ENCODE data around the gene MYCL. TPM values are rescaled to one million over a fixed set of nuclear protein-coding genes. Genes with fewer than 3 reads are reported as not detected.

MYCL gene
- total and polyA plus RNA-seq, 10 of the 15 experiments (the other 5 are each of a cell fraction or from before 2014, with no cell fraction given) = 0.11 to 1.4 (median 0.40) TPM; not detected in 1

DNA sequence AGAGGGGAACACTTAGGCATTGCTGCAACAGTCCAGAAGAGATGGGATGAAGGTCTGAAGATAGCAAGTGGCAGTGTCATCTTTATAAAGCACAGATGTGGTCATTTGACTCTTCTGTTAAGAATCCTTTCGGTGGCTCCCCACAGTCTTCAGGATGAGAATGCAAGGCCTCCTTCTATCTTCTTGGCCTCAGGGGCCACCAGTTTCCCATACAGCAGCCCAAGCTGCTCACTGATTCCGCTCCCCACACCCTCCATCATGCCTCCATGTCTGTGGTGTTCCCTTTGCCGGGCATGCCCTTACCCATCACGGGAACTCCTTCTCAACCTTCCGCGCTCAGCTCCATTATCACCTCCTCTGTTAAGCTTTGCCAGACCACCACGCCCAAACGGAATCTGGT, 37.1 kb upstream of the MYCL start (continued):
- TF ChIP-seq, protein P1, sequence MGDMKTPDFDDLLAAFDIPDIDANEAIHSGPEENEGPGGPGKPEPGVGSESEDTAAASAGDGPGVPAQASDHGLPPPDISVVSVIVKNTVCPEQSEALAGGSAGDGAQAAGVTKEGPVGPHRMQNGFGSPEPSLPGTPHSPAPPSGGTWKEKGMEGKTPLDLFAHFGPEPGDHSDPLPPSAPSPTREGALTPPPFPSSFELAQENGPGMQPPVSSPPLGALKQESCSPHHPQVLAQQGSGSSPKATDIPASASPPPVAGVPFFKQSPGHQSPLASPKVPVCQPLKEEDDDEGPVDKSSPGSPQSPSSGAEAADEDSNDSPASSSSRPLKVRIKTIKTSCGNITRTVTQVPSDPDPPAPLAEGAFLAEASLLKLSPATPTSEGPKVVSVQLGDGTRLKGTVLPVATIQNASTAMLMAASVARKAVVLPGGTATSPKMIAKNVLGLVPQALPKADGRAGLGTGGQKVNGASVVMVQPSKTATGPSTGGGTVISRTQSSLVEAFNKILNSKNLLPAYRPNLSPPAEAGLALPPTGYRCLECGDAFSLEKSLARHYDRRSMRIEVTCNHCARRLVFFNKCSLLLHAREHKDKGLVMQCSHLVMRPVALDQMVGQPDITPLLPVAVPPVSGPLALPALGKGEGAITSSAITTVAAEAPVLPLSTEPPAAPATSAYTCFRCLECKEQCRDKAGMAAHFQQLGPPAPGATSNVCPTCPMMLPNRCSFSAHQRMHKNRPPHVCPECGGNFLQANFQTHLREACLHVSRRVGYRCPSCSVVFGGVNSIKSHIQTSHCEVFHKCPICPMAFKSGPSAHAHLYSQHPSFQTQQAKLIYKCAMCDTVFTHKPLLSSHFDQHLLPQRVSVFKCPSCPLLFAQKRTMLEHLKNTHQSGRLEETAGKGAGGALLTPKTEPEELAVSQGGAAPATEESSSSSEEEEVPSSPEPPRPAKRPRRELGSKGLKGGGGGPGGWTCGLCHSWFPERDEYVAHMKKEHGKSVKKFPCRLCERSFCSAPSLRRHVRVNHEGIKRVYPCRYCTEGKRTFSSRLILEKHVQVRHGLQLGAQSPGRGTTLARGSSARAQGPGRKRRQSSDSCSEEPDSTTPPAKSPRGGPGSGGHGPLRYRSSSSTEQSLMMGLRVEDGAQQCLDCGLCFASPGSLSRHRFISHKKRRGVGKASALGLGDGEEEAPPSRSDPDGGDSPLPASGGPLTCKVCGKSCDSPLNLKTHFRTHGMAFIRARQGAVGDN (IDR thresholded peaks at IDR 0.05) = no peak

DNA sequence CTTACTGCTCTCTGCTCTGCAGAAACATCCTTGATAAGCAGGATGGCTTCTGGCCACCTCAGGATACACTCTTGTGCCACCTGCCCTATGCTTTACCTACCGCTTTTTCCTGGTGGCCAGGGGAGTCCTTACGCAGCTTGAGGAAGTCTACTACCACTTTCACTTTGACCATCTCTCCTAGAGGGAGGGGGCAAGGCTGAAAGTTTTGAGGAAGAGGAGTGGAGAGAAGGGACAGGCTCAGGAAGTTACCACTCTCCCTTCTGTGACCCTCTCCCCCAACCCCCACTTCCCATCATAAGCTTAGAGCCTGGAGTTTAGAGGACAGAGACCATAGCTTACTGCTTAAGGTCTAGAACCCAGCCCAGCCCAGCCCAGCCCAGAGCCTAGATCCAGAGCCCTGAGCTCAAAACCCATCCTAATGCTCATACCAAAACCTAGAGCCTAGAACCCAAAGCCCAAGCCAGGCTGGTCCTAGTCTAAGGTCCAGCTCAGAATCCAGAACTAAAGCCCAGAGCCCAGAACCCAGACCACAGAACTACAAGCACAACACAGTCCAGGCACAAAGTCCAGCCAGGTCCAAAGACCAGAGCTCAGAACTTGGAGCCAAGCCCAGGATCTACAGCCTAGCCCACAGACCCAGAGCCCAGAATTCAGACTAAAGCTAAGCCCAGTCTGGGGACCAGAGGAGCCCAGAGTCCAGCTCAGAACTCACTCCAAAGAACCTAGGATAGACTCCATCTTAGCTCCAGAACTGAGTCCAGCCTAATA, 35.2 kb upstream of the MYCL start:
- ChIA-PET RAD21 (ENCODE audit: unreplicated experiment) (interaction anchor here (0.6 to 1.7 kb wide), 3 partner anchors 17 to 95 kb away, joined by 3 read pairs; no protein-coding TSS in a partner anchor), SMC1A (ENCODE audit: uncharacterized antibody, unreplicated experiment) (interaction anchor here (0.6 to 1.3 kb wide), 5 partner anchors 10 to 55 kb away, joined by 3 to 4 read pairs (median 3); no protein-coding TSS in a partner anchor), CTCF (interaction anchor here (0.6 to 2.5 kb wide), 7 partner anchors 17 to 95 kb away, joined by 3 to 11 read pairs (median 4); no protein-coding TSS in a partner anchor), POLR2A (no interaction called here)
- no peaks in the 10 kb centered on the region for H3K79me2 ChIP-seq (ENCODE audit: control insufficient read depth, insufficient read depth, low read length)
- H4K20me1 ChIP-seq (ENCODE audit: control insufficient read depth, insufficient read depth) = no peaks in the 10 kb centered on the region
- no peak overlapping the region for H3K27ac ChIP-seq (ENCODE audit: control insufficient read depth, insufficient read depth)
- no peak overlapping the region; the same call in 1 of the 2 replicates for H2AFZ ChIP-seq (ENCODE audit: control insufficient read depth, low read depth, low read length)
- TF ChIP-seq POLR2A (IDR thresholded peaks at IDR 0.05; ENCODE audit: low read depth, low read length) (no peak), JUNB (IDR thresholded peaks at IDR 0.05) (no peak), EZH2 (IDR thresholded peaks at IDR 0.05; ENCODE audit: borderline replicate concordance, control insufficient read depth, low read depth, low read length) (no peak), SIN3A (IDR thresholded peaks at IDR 0.05; ENCODE audit: low read depth, low read length) (no peak)
- TF ChIP-seq, protein P2, sequence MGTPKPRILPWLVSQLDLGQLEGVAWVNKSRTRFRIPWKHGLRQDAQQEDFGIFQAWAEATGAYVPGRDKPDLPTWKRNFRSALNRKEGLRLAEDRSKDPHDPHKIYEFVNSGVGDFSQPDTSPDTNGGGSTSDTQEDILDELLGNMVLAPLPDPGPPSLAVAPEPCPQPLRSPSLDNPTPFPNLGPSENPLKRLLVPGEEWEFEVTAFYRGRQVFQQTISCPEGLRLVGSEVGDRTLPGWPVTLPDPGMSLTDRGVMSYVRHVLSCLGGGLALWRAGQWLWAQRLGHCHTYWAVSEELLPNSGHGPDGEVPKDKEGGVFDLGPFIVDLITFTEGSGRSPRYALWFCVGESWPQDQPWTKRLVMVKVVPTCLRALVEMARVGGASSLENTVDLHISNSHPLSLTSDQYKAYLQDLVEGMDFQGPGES (IDR thresholded peaks at IDR 0.05) = no peak
- TF ChIP-seq, protein P3, sequence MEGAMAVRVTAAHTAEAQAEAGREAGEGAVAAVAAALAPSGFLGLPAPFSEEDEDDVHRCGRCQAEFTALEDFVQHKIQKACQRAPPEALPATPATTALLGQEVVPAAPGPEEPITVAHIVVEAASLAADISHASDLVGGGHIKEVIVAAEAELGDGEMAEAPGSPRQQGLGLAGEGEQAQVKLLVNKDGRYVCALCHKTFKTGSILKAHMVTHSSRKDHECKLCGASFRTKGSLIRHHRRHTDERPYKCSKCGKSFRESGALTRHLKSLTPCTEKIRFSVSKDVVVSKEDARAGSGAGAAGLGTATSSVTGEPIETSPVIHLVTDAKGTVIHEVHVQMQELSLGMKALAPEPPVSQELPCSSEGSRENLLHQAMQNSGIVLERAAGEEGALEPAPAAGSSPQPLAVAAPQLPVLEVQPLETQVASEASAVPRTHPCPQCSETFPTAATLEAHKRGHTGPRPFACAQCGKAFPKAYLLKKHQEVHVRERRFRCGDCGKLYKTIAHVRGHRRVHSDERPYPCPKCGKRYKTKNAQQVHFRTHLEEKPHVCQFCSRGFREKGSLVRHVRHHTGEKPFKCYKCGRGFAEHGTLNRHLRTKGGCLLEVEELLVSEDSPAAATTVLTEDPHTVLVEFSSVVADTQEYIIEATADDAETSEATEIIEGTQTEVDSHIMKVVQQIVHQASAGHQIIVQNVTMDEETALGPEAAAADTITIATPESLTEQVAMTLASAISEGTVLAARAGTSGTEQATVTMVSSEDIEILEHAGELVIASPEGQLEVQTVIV (IDR thresholded peaks at IDR 0.05; ENCODE audit: borderline replicate concordance, partially characterized antibody) = no peak
- TF ChIP-seq, protein P4, sequence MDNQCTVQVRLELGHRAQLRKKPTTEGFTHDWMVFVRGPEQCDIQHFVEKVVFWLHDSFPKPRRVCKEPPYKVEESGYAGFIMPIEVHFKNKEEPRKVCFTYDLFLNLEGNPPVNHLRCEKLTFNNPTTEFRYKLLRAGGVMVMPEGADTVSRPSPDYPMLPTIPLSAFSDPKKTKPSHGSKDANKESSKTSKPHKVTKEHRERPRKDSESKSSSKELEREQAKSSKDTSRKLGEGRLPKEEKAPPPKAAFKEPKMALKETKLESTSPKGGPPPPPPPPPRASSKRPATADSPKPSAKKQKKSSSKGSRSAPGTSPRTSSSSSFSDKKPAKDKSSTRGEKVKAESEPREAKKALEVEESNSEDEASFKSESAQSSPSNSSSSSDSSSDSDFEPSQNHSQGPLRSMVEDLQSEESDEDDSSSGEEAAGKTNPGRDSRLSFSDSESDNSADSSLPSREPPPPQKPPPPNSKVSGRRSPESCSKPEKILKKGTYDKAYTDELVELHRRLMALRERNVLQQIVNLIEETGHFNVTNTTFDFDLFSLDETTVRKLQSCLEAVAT (IDR thresholded peaks at IDR 0.05) = no peak
- TF ChIP-seq, protein P5, sequence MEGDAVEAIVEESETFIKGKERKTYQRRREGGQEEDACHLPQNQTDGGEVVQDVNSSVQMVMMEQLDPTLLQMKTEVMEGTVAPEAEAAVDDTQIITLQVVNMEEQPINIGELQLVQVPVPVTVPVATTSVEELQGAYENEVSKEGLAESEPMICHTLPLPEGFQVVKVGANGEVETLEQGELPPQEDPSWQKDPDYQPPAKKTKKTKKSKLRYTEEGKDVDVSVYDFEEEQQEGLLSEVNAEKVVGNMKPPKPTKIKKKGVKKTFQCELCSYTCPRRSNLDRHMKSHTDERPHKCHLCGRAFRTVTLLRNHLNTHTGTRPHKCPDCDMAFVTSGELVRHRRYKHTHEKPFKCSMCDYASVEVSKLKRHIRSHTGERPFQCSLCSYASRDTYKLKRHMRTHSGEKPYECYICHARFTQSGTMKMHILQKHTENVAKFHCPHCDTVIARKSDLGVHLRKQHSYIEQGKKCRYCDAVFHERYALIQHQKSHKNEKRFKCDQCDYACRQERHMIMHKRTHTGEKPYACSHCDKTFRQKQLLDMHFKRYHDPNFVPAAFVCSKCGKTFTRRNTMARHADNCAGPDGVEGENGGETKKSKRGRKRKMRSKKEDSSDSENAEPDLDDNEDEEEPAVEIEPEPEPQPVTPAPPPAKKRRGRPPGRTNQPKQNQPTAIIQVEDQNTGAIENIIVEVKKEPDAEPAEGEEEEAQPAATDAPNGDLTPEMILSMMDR (IDR thresholded peaks at IDR 0.05 in 2 of 3, conservative IDR thresholded peaks at IDR 0.05 in 1 of 3; ENCODE audit: control insufficient read depth in 2 of 3, extremely low read depth in 1 of 3, insufficient read depth in 1 of 3, low read depth in 3 of 3, low read length in 3 of 3) = no peak
- BruUV-seq (replicated peaks) = no TSS peak
- 71% methylated on average over 2 of the region's 2 CpGs for WGBS (ENCODE audit: insufficient coverage, insufficient replicate concordance, low lambda C conversion rate, missing lambda C conversion rate)
- H3K36me3 ChIP-seq (ENCODE audit: control insufficient read depth in 2 of 2, insufficient read depth in 2 of 2, low read length in 1 of 2) = no peaks in the 10 kb centered on the region
- ATAC-seq (no peak), FAIRE-seq (no peak), DNase-seq (ENCODE audit: low read depth, low spot score) (no peak)
- H3K4me1 ChIP-seq (ENCODE audit: control insufficient read depth, insufficient read depth, low read length) = no peaks in the 10 kb centered on the region
- in situ Hi-C loops (cut with MboI) = no loop called here
- no peaks in the 10 kb centered on the region for H3K9me3 ChIP-seq (replicated peaks; ENCODE audit: control insufficient read depth, insufficient read depth, low read length)
- intact Hi-C loops (cut with micrococcal nuclease; ENCODE audit: unreplicated experiment) = no loop called here
- H3K9ac ChIP-seq (ENCODE audit: control insufficient read depth, insufficient read depth, low read length) = no peak overlapping the region
- no peak overlapping the region for H3K4me2 ChIP-seq (ENCODE audit: control insufficient read depth, insufficient read depth)
- H3K4me3 ChIP-seq = no peak overlapping the region
- H3K27me3 ChIP-seq (replicated peaks in 1 of 2; ENCODE audit: control insufficient read depth in 2 of 2, insufficient read depth in 2 of 2, low read length in 1 of 2) = no peaks in the 10 kb centered on the region

All from GM12878 (cell line).